NCI-H82 (cell line): ENCODE results near the gene TSEN34.
"Not testable (repeated sequence)": the region's sequence is repeated elsewhere in the genome, so short reads cannot be mapped to it uniquely, and the experiment has no call there.

ENCODE experiments used
- DNase-seq: peaks from one replicate; lab custom pipeline; 2025; lab: John Stamatoyannopoulos, UW

Gene TSEN34

DNA sequence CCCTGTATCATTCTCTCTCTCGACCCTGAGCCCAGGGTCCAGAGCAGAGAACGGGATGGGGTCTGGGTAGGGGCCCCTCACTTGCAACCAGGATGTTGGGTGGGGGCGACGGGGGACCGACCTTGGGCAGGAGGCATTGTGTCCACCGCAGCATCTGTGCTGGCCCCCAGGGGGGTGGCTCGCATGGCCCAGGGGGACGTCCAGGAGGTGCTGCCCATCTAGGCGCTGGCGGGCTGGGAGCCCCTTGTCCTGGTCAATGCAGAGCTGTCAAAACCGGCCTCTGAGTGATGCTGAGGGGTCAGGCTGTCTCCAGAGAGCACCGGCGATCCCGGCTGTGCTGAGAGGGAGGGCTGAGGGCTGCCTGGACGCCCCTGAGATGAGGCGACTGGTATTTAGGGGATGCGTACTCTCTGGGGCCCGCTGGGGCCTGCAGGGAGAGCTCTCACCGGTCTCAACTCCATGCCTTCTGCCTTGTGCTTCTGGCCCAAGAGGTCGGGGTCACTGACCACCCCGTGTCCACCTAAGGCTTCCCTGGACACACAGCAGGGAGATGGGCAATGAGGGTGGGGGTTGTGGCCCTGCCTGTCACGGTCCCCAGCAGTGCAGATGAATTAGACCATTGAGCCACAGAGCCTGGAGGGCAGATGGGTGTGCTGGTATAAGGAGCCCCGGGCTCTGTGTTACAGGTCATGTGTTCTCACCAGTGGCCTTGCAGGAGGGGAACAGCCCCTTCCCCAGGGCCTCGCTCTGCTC lies 18.1 kb downstream of the TSEN34 start:
- DNase-seq, result peak; percentile 57

GRCh38 chr19:54209811-54210494 lies 18.8 kb downstream of the TSEN34 start:
- DNase-seq, result peak; percentile 48

DNA sequence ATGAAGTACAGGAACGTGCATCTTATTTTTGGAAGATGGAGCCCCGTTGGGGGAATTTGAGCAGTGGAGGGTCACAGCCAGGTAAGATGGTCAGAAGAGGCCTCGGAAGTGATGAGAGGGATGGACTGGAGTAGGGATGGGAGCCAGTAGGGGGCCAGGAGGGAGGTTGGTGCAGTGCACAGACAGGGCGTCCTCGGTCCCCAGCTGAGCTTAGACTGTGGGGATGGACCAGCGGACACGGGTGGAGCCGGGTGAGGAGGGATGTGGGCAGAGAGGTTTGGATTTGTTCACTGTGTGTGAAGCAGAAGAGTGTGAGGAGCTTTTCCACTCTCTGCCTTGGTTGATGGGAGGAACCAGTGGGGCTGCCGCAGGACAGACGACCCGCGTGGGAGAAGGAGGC lies 20.1 kb downstream of the TSEN34 start:
- no peak for DNase-seq

DNA sequence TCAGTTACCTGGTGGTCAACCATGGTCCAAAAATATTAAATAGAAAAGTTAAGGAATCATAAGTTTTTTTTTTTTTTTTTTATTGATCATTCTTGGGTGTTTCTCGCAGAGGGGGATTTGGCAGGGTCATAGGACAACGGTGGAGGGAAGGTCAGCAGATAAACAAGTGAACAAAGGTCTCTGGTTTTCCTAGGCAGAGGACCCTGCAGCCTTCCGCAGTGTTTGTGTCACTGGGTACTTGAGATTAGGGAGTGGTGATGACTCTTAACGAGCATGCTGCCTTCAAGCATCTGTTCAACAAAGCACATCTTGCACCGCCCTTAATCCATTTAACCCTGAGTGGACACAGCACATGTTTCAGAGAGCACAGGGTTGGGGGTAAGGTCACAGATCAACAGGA lies 23.1 kb downstream of the TSEN34 start:
- DNase-seq, result not testable (repeated sequence)

DNA sequence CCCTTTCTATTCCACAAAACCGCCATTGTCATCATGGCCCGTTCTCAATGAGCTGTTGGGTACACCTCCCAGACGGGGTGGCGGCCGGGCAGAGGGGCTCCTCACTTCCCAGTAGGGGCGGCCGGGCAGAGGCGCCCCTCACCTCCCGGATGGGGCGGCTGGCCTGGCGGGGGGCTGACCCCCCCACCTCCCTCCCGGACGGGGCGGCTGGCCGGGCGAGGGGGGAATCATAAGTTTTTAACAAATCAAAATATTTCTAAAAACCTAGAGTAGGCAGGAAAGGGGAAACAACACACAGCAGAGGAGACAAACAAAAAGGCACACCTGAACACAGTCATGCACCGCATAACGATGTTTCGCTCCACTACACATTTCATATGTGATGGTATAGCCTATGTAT lies 23.6 kb downstream of the TSEN34 start:
- DNase-seq, result not testable (repeated sequence)

DNA sequence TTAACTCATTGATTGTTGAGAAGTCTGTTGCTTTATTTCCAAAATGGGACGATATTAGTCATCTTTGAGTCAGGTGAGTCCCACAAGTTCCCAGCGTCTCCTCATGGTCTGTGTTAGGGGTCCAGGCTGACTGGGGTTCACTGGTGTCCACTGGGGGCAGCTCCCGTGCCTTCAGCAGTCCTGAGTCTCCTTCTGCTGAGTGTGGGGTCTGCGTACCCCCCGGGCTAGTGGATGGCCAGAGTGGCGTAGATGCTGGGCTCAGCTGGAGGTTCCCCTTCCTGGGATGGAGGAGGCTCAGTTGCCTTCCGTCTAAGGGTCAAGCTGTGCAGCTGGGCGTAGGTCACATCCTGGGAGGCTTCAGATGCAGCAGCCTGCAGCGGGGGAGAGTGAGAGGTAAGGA lies 25.8 kb downstream of the TSEN34 start:
- no peak for DNase-seq

DNA sequence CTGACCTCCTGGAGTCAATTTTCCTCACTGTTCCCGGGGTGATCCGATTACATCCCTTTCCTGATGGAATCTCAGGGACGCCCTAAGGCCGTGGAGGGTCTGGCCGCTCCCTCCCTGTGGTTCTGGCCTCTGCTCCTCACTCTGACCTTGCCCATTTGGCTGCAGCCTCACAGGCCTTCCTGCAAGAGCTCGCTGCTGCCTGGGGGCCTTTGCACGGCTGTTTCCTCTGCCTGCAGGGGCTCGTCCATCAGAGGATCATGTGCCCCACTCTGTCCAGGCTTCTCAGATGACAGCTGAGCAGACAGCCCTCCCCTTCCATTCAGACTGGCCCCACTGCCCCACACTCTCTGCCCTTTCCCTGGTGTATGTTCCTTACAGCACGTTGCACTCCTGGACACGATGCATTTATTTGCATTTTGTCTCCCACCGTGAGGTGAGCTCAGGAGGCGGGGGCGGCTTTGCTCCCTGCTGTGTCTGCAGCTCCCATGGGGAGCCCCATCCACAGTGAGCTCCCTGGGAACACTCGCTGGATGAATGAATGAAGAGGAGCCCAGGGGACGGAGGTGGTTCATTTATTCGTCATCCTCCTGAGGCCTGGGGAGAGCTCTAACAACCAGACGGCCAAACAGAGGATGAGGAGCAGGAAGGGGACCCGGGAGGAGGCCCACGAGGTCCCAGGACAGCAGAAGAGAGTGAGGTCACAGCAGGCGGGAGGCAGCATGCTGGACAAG lies 26.6 kb downstream of the TSEN34 start:
- not testable (repeated sequence) for DNase-seq

DNA sequence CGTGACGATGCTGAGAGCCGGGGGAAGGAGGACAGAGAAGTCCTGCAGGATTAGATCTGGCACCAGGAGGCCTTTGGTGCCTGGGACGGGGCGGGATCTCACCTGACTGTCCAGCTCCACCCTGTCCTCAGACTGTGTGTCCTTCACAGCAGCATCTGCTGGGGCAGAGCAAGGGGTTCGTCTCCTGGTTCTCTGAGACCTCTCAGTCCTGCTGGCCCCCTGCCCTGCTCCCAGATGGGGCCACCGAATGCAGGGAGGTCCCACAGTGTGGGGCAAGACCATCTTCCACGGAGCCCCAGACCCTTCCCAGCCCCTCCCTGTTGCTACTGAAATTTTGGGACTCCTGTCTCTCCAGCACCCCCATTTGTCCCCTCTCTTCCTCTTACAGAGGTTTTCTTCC lies 27.2 kb downstream of the TSEN34 start:
- DNase-seq, result no peak

GRCh38 chr19:54218960-54219661 lies 28.0 kb downstream of the TSEN34 start:
- no peak for DNase-seq

- not testable (repeated sequence) for DNase-seq
Observed at GRCh38 chr19:54219702-54220101, 28.6 kb downstream of the TSEN34 start.

- not testable (repeated sequence) for DNase-seq
Observed at GRCh38 chr19:54221947-54222346, 30.8 kb downstream of the TSEN34 start.

- DNase-seq, result not testable (repeated sequence)
Observed at GRCh38 chr19:54222474-54223276, 31.6 kb downstream of the TSEN34 start, which contains the start of gene LILRB3. Gene LILRB3 (minus strand): TSS chr19:54223007. CDS start chr19:54222976, 31 bp downstream.

DNA sequence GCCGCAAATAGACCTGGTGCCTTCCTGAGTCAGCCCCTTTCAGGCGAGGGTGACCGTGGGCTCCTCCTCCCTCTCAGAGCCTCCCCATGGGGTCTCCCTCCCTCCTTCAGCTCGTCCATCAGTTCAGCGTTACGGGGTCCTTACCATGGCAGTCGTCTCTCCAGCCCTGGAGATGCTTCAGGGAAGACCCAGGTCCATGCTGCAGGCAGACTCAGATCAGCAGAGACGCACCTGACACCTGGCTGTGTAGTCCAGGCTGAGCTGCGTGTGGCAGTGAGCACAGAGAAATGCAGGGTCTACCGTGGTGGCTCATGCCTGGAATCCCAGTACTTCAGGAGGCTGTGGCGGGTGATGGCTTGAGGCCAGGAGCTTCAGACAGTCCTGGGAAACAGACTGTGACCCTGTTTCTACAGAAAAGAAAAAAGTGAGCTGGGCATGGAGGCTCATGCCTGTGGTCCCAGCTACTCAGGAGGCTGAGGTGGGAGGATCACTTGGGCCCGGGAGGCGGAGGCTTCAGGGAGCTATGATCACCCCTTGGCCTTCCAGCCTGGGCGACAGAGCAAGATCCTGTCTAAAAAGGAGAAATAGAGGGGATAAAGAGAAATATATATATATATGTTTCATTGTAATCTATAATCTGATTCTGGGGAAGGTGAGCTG lies 32.3 kb downstream of the TSEN34 start:
- DNase-seq, result not testable (repeated sequence)

GRCh38 chr19:54223937-54224281 lies 32.8 kb downstream of the TSEN34 start:
- DNase-seq, result not testable (repeated sequence)

DNA sequence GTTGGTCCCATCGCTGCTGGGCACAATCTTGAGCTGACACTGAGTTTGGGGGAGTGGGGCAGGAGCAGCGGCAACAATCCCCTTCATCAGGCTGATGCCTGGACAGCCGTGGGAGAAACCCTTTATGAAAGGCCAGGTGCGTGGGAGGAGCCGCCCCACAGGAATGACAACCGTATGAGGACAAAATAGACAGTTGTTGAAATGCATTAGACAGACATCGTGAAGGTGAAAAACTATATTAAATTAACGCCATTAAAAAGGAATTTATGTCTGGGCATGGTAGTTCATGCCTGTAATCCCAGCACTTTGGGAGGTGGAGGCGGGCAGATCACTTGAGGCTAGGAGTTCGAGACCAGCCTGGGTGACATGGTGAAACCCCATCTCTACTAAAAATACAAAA lies 33.5 kb downstream of the TSEN34 start:
- DNase-seq, result not testable (repeated sequence)

DNA sequence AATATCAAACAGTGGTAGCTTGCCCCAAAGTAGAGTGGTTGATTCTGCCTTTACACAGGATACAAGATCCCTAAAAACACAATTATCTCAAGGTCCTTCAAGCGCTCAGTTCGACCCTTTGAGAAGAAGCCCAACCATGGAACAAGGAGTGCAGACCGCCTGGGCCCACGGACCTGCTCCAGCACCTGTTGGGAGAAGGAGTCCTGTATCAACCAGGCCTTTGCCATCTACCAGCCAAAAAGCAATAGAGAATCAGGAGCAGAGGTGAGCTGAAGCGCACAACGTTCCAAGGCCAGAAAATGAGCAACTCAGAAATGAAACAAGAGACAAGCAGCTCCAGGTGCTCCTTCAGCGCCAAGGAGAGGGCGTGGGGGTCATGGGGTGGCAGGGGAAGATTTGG lies 38.0 kb downstream of the TSEN34 start:
- no peak for DNase-seq

DNA sequence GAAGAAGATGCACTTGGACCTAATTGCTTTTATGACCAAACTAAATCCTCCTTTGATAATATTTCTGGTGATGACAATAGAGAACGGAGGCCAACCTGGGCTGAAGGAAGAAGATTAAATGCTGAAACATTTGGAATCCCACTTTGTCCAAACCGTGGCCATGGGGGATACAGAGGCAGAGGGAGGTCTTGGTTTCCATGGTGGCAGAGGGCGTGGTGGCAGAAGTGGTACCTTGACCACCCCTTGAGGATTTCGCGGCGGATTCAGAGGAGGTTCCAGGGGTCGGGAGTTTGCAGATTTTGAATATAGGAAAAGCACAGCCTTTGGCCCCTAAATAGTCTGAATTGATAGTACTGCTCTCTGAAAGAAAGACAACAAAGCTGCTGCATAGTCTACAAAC lies 38.9 kb downstream of the TSEN34 start:
- DNase-seq, result no peak

DNA sequence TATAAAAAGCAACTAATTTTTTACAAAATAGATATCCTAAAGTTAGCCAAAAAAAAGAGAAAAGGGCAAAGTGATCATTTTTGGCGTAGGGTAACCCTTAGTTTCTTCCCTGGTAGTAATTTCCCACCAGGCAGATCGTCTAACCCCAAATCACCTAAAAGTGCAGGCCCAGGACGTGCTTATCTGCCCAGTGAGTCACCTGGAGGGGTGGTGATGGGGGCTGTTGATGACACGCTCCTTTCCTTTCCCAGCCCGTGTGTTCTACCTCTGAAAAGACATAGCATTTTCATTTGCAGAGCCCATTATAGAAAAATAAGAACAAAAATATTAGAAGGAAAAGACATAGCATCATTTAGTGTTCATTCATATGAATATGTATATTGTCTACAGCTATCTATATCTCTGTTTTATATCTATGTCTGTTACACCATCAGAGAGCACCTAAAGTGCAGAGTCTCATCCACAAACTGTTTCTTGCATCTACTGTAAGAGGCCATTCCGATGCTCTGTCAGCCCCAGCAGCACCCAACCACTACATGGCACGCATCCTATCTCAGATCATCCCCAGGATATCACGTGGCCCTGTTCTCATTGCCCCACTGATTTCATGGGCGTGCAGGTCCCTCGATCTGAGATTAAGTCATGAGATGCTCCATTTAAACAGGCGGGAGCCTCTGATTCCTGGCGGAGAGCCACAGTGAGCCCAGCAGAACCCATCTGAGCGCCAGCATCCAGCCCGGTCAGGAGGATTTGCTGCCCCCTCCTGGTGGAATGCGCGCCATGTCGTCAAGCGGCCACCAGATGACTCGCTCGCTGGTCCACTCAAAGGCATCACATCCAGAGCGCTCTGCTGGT lies 40.2 kb downstream of the TSEN34 start:
- peak; percentile 87 for DNase-seq

DNA sequence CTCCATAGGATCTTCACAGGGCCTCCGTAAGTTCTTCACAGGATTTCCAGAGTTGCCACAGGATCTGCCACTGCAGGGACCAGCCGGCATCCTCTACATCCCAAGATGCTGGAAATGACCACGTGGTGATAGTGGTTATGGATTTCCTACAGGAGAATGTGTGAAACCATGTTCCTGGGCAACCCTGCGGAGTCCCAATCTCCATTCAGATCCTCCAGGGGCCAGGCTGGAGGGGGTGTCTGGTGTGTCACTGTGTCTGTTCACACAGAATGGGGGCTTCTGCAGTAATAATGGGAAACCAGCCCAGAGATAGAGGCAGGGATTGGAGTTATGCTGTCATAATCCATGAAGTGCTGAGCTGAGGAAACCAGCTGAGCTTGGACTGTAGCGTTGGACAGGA lies 42.8 kb downstream of the TSEN34 start:
- DNase-seq, result no peak
